HG02759 (cell line): ENCODE data around the gene NUTM2B.
"Not testable (repeated sequence)": the region's sequence is repeated elsewhere in the genome, so short reads cannot be mapped to it uniquely, and the experiment has no call there.

Experiments used
- ATAC-seq: cut with Tn5 transposase; IDR thresholded peaks from one replicate; pipeline ENCODE4 v1.9.1; 2021; ENCODE audit warnings: mild to moderate bottlenecking, moderate library complexity; ENCODE audit not compliant: unreplicated experiment

The NUTM2B gene

GRCh38 chr10:79702927-79703326, at the start of gene NUTM2B:
TSS of gene NUTM2B (plus strand) at chr10:79703227. CDS start at chr10:79703610, 383 bp downstream.
- ATAC-seq = not testable (repeated sequence)

GRCh38 chr10:79663287-79663686, 39.7 kb upstream of the NUTM2B start:
- ATAC-seq = not testable (repeated sequence)

- not testable (repeated sequence) for ATAC-seq
Measured at GRCh38 chr10:79664686-79665085, 38.3 kb upstream of the NUTM2B start.

GRCh38 chr10:79669248-79669788, 33.7 kb upstream of the NUTM2B start:
- not testable (repeated sequence) for ATAC-seq

- ATAC-seq = not testable (repeated sequence)
Measured at GRCh38 chr10:79674878-79675277, 28.1 kb upstream of the NUTM2B start.

GRCh38 chr10:79683026-79683883, 19.8 kb upstream of the NUTM2B start:
- not testable (repeated sequence) for ATAC-seq

GRCh38 chr10:79683884-79684720, 18.9 kb upstream of the NUTM2B start:
- not testable (repeated sequence) for ATAC-seq

- peak; percentile 87 for ATAC-seq
Measured at GRCh38 chr10:79685044-79685685, 17.9 kb upstream of the NUTM2B start.

- not testable (repeated sequence) for ATAC-seq
Measured at GRCh38 chr10:79686595-79686994, 16.4 kb upstream of the NUTM2B start.

- not testable (repeated sequence) for ATAC-seq
Measured at GRCh38 chr10:79687406-79688150, 15.4 kb upstream of the NUTM2B start.

GRCh38 chr10:79688798-79689197, 14.2 kb upstream of the NUTM2B start:
- ATAC-seq = not testable (repeated sequence)

GRCh38 chr10:79696596-79696995, 6.4 kb upstream of the NUTM2B start:
- not testable (repeated sequence) for ATAC-seq

GRCh38 chr10:79697141-79697540, 5.9 kb upstream of the NUTM2B start:
- ATAC-seq = not testable (repeated sequence)

GRCh38 chr10:79700381-79700944, 2.6 kb upstream of the NUTM2B start:
- ATAC-seq = not testable (repeated sequence)

- not testable (repeated sequence) for ATAC-seq
Measured at GRCh38 chr10:79707017-79707416, 4.0 kb downstream of the NUTM2B start.

- ATAC-seq = not testable (repeated sequence)
Measured at GRCh38 chr10:79714976-79715375, 11.9 kb downstream of the NUTM2B start.

GRCh38 chr10:79716917-79717579, 14.0 kb downstream of the NUTM2B start:
- not testable (repeated sequence) for ATAC-seq

- not testable (repeated sequence) for ATAC-seq
Measured at GRCh38 chr10:79720000-79720399, 17.0 kb downstream of the NUTM2B start.

GRCh38 chr10:79726620-79727019, 23.6 kb downstream of the NUTM2B start:
- ATAC-seq = not testable (repeated sequence)
